Muscle of leg (tissue), 16 donors: ENCODE data around the gene SDHAF1. TPM values are rescaled to one million over a fixed set of nuclear protein-coding genes. Genes with fewer than 3 reads are reported as not detected.
"Not testable (repeated sequence)": the region's sequence is repeated elsewhere in the genome, so short reads cannot be mapped to it uniquely, and the experiment has no call there.

Experiments used
- DNase-seq: peaks from one replicate; pipeline ENCODE4 v3.0.0; 2013
- H3K27ac ChIP-seq: one replicate; pipeline ENCODE4 v1.5.1; 2013; ENCODE audit warnings: mild to moderate bottlenecking, low read length, control low read depth
- H3K27me3 ChIP-seq: one replicate; pipeline ENCODE4 v1.6.1; 2013; ENCODE audit warnings: low read length; ENCODE audit not compliant: control insufficient read depth, insufficient read depth
- H3K36me3 ChIP-seq: one replicate; pipeline ENCODE4 v1.6.1; 2013; ENCODE audit warnings: low read length; ENCODE audit not compliant: control insufficient read depth, insufficient read depth
- H3K4me1 ChIP-seq: one replicate; pipeline ENCODE4 v1.6.1; 2013; ENCODE audit warnings: low read length; ENCODE audit not compliant: control insufficient read depth, insufficient read depth
- H3K4me3 ChIP-seq: one replicate; pipeline ENCODE4 v1.5.1; 2013; ENCODE audit warnings: low read length, control low read depth
- H3K9me3 ChIP-seq: replicated peaks from 2 replicates; pipeline ENCODE4 v1.6.1; 2013; ENCODE audit warnings: low read depth, low read length; ENCODE audit not compliant: control insufficient read depth
- WGBS: methylation state at CpG from one replicate; pipeline ENCODE4 v1.1.5; 2013; ENCODE audit warnings: missing lambda C conversion rate; ENCODE audit not compliant: insufficient coverage; 5-methylcytosine and 5-hydroxymethylcytosine counted together
- long read RNA-seq, 11 donors: transcript quantifications; one replicate each; lab custom pipeline, GENCODE V29; 2026
- polyA plus RNA-seq, 8 donors: library from polyadenylated mRNA; unstranded; fragments of 120-200 nt; gene quantifications; one replicate each; pipeline versions ENCODE4 v1.2.1 to v1.2.3, GENCODE V29; 2013; ENCODE audit warnings: inconsistent platforms in 1 of 8, low replicate concordance in 1 of 8; ENCODE audit not compliant: insufficient read length in 8 of 8, insufficient read depth in 1 of 8
- total RNA-seq: library from RNA; stranded (reverse); fragments of 120-200 nt; gene quantifications from one replicate; pipeline ENCODE4 v1.2.4, GENCODE V29; 2013

The SDHAF1 gene, protein sequence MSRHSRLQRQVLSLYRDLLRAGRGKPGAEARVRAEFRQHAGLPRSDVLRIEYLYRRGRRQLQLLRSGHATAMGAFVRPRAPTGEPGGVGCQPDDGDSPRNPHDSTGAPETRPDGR
- total RNA-seq (18.7 TPM), polyA plus RNA-seq (10 to 100 TPM; 10.9 to 14.8 (median 12.9) TPM)
- long read RNA-seq, donor 1, partial matches to known transcripts = 0 of 4 reads
- long read RNA-seq, donor 1, other reads (novel, unspliced or antisense) = 0 of 4 reads
- long read RNA-seq, donor 2, partial matches to known transcripts = 0 of 3 reads
- long read RNA-seq, donor 2, other reads (novel, unspliced or antisense) = 0 of 3 reads
- long read RNA-seq, donor 3, transcript SDHAF1-201 (1 exons, 1,117 nt) = major isoform, 23 of 23 reads
- long read RNA-seq, donor 3, partial matches to known transcripts = 0 of 23 reads
- long read RNA-seq, donor 3, other reads (novel, unspliced or antisense) = 0 of 23 reads
- long read RNA-seq, donor 4, transcript SDHAF1-201 (1 exons, 1,117 nt) = major isoform, 17 of 17 reads
- long read RNA-seq, donor 4, partial matches to known transcripts = 0 of 17 reads
- long read RNA-seq, donor 4, other reads (novel, unspliced or antisense) = 0 of 17 reads
- long read RNA-seq, donor 5, transcript SDHAF1-201 (1 exons, 1,117 nt) = major isoform, 39 of 39 reads
- long read RNA-seq, donor 5, partial matches to known transcripts = 0 of 39 reads
- long read RNA-seq, donor 5, other reads (novel, unspliced or antisense) = 0 of 39 reads
- long read RNA-seq, donor 6, transcript SDHAF1-201 (1 exons, 1,117 nt) = major isoform, 35 of 35 reads
- long read RNA-seq, donor 6, partial matches to known transcripts = 0 of 35 reads
- long read RNA-seq, donor 6, other reads (novel, unspliced or antisense) = 0 of 35 reads
- long read RNA-seq, donor 7, transcript SDHAF1-201 (1 exons, 1,117 nt) = major isoform, 13 of 13 reads
- long read RNA-seq, donor 7, partial matches to known transcripts = 0 of 13 reads
- long read RNA-seq, donor 7, other reads (novel, unspliced or antisense) = 0 of 13 reads
- long read RNA-seq, donor 8, transcript SDHAF1-201 (1 exons, 1,117 nt) = major isoform, 9 of 9 reads
- long read RNA-seq, donor 8, partial matches to known transcripts = 0 of 9 reads
- long read RNA-seq, donor 8, other reads (novel, unspliced or antisense) = 0 of 9 reads
- long read RNA-seq, donor 9, transcript SDHAF1-201 (1 exons, 1,117 nt) = major isoform, 24 of 24 reads
- long read RNA-seq, donor 9, partial matches to known transcripts = 0 of 24 reads
- long read RNA-seq, donor 9, other reads (novel, unspliced or antisense) = 0 of 24 reads
- long read RNA-seq, donor 10, transcript SDHAF1-201 (1 exons, 1,117 nt) = major isoform, 32 of 32 reads
- long read RNA-seq, donor 10, partial matches to known transcripts = 0 of 32 reads
- long read RNA-seq, donor 10, other reads (novel, unspliced or antisense) = 0 of 32 reads
- long read RNA-seq, donor 11, transcript SDHAF1-201 (1 exons, 1,117 nt) = major isoform, 17 of 17 reads
- long read RNA-seq, donor 11, partial matches to known transcripts = 0 of 17 reads
- long read RNA-seq, donor 11, other reads (novel, unspliced or antisense) = 0 of 17 reads

DNA sequence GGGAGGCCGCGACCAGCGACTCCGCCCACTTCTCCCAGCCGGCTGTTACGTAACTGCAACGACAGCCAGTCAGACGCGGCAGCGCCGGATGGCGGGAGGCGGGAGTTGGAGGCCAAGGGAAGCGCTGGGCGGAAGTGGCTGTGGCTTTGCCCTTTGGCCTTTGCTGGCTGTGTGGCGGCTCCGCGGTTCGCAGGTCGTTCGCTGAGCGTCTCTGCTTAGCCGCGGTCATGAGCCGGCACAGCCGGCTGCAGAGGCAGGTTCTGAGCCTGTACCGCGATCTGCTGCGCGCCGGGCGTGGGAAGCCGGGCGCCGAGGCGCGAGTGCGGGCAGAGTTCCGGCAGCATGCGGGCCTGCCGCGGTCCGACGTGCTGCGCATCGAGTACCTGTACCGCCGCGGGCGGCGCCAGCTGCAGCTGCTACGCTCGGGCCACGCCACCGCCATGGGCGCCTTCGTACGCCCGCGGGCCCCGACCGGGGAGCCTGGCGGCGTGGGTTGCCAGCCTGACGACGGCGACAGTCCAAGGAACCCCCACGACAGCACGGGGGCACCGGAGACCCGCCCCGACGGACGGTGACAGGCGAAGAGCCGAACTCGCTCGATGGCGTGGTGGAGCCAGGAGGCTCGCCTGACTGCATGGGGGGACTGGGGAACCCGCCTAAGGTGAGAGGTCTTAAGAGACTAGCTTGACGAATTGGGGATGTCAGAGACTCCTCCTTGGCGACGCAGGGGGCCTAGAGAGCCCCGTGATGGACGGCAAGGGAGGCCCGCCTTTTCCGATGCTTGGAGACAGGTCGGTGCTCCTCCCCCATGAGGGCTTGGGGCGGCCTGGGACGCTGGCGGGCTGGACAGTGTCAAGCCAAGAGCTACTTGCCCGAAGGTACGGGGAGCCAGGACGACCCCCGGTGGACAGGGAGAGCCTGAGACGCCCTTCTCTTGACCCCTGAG is at the start of gene SDHAF1:
TSS of gene SDHAF1 (plus strand) at position 141 of the 946 bp plus-strand sequence. CDS start at position 228, 87 bp downstream.
- peaks cover 9% of the 10 kb centered on the region for H3K36me3 ChIP-seq
- H3K27me3 ChIP-seq = peaks cover 2% of the 10 kb centered on the region
- H3K9me3 ChIP-seq = no peaks in the 10 kb centered on the region
- peaks cover 25% of the 10 kb centered on the region for H3K4me1 ChIP-seq
- DNase-seq = peak; percentile 97
- H3K27ac ChIP-seq = peak within 1 kb of the TSS; percentile 78
- H3K4me3 ChIP-seq = peak within 1 kb of the TSS; percentile 65
- WGBS = under 1% methylated on average over 93 of the region's 97 CpGs

DNA sequence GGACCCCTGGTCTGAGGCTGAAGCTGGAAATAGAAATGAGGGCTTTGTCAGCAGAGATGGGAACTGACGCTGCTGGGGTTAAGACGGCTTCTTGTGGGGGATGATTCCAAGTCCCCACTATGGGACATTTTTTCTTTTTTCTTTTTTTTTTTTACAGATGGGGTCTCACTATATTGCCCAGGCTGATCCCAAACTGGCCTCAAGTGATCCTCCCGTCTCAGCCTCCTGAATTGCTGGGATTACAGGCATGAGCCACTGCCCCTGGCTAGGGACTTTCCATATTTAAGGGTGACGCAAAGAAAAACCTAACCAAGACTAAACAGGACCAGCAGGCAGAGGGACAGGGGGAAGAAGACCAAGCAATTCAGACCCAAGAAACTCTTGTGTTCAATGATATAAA is 48.8 kb upstream of the SDHAF1 start:
- Histone ChIP-seq H3K4me3 (no peak overlapping the region), H3K36me3 (peaks cover 8% of the 10 kb centered on the region), H3K4me1 (no peaks in the 10 kb centered on the region), H3K27ac (no peak overlapping the region), H3K27me3 (no peaks in the 10 kb centered on the region), H3K9me3 (no peaks in the 10 kb centered on the region)
- DNase-seq = no peak
- no CpG with 5 or more reads among the region's 4 CpGs for WGBS

DNA sequence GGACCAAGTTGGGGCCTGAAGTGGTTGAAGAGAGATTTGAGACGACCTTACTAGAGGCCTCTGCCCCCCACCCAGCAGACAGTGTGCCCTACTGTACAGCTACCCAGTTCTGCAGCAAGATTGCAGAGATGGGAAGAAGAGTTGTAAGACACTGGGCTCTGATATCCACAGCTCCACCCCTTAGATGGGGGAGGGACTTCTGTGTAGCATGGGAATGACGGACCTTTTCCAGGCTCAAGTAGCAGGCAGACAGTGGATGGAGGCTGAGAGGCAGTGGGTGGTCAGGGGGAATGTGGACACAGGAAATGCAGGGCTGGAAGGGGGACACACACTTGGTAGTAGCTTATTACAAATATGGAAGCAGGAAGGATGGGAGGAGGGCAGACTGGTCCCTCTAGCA is 45.9 kb upstream of the SDHAF1 start:
- Histone ChIP-seq H3K27me3 (no peaks in the 10 kb centered on the region), H3K4me3 (no peak overlapping the region), H3K36me3 (peaks cover 2% of the 10 kb centered on the region), H3K4me1 (no peaks in the 10 kb centered on the region), H3K27ac (no peak overlapping the region), H3K9me3 (no peaks in the 10 kb centered on the region)
- DNase-seq = no peak
- 0% methylated on average over 1 of the region's 2 CpGs for WGBS

DNA sequence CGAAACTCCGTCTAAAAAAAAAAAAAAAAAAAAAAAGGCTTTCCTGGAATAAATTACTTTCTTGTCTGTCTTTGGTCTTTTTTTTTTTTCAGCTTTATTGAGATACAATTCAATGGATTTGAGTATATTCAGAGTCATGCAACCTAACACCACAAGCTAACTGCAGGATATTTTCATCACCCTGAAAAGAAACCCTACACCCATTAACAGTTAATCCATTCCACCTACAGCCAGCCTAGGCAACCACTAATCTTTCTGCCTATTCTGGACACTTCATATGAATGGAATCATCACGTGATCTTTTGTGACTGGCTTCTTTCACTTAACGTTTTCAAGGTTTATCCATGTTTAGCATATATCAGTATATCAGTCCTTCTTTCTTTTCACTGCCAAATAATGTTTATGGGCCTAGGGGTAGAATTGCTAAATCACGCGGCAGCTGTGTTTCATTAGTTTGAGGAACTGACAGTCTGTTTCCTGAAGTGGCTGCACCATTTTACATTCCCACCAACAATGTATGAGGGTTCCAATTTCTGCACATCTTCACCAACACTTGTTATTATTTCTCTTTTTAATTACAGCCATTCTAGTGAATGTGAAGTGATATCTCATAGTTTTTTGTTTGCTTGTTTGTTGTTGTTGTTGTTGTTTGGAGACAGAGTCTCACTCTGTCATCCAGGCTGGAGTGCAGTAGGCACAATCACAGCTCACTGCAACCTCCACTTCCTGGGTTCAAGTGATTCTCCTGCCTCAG is 38.9 kb upstream of the SDHAF1 start:
- no peaks in the 10 kb centered on the region for H3K4me1 ChIP-seq
- H3K9me3 ChIP-seq = peaks cover 2% of the 10 kb centered on the region
- H3K36me3 ChIP-seq = no peaks in the 10 kb centered on the region
- no CpG with 5 or more reads among the region's 6 CpGs for WGBS
- DNase-seq = no peak
- peaks cover 34% of the 10 kb centered on the region for H3K27me3 ChIP-seq
- H3K27ac ChIP-seq = no peak overlapping the region
- no peak overlapping the region for H3K4me3 ChIP-seq

DNA sequence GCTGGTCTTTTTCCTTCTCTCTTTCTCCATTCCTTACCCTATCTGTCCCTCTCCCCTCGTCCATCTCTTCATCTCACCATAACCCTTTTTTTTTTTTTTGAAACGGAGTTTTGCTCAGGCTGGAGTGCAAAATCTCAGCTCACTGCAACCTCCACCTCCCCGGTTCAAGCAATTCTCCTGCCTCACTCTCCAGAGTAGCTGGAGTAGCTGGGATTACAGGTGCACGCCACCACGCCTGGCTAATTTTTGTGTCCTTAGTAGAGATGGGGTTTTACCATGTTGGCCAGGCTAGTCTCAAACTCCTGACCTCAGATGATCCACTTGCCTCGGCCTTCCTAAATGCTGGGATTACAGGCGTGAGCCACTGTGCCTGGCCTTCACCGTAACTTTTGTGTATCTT is 37.6 kb upstream of the SDHAF1 start:
- H3K27me3 ChIP-seq = peaks cover 34% of the 10 kb centered on the region
- DNase-seq, H3K4me1 ChIP-seq, H3K36me3 ChIP-seq, H3K9me3 ChIP-seq, H3K4me3 ChIP-seq, H3K27ac ChIP-seq: not testable (repeated sequence)
- WGBS = 71% methylated on average over 6 of the region's 8 CpGs

DNA sequence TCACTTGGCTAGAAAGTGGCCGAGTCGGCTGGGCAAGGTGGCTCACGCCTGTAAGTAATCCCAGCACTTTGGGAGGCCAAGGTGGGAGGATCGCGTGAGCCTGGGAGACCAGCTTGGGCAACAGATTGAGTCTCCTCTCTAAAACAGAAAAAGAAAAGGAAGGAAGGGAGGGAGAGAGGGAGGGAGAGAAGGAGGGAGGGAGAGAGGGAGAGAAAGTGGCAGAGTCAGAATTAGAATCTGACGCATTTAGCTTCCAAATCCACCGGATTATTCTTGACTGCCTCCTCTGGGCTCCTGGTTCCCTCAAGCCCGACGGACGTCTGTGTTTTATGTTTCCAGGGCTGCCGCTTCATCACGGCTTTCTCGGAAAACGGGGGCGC is 36.3 kb upstream of the SDHAF1 start:
- Histone ChIP-seq H3K4me1 (no peaks in the 10 kb centered on the region), H3K36me3 (no peaks in the 10 kb centered on the region), H3K4me3 (no peak overlapping the region), H3K27ac (no peak overlapping the region), H3K9me3 (peaks cover 2% of the 10 kb centered on the region), H3K27me3 (peaks cover 34% of the 10 kb centered on the region)
- 36% methylated on average over 15 of the region's 15 CpGs for WGBS
- no peak for DNase-seq

DNA sequence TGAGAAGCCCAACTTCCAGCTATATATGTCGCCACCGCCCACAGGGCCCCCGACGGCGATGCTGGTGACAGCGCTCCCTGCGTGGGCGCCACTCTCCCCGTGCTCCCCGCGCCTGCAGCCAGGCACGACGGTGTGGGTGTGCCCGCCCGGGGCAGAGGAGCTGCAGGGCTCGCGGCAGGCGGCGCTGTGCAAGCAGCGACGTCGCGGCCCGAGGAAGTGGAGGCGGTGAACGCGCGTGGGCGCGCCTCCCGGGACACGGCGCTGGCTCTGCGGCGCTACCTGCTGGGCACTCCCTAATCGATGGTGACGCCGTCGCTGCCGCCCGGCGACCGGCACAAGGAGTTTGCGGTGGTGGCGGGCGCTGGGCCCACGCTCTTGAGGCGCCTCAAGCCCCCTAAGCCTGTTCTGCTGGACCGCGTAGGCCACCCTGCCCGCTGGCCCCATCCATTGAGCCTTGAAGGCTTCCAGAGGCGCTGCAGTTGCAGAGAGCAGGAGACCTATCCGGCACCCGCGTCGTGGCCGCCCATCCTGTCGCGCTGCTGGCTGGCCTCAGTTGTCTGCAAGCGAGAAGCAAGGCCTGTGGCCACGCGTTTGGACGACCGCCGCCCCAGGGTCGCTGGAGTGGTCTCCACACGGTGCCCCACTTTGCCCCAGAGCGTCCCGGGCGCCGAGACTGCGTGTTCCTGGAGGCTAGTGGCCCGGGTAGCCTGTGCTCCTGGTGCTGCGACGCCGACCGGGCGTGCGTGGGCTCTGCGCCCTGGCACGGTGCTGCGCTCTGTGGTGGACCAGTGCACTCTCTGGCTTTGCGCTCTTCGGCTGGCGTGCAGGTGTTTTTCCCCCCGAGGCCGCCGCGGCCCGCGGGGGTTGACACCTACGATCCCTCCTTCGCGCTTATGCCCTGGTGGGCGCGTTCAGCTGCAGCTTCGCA is 35.7 kb upstream of the SDHAF1 start:
- Histone ChIP-seq H3K9me3 (peaks cover 2% of the 10 kb centered on the region), H3K4me3 (no peak overlapping the region), H3K4me1 (no peaks in the 10 kb centered on the region), H3K27me3 (peaks cover 34% of the 10 kb centered on the region), H3K36me3 (no peaks in the 10 kb centered on the region), H3K27ac (no peak overlapping the region)
- DNase-seq = no peak
- 10% methylated on average over 97 of the region's 97 CpGs for WGBS

DNA sequence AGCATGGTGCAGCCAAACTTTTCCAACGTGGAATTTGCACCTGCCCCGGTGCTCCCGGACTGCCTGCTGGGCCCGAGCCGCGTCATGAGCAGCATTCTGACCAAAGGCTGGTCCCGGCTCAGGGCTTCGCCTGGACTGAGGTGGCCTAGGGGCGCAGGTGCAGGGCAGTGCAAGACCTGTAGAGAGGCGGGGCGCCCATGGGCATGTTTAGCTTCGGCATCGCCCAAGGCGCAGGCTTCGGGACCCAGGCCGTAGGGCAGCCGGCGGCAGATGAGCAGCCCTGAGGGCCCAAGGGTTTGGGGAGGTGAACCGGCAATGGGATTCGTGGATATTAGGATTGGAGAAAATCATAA is 35.0 kb upstream of the SDHAF1 start:
- H3K27me3 ChIP-seq = peaks cover 34% of the 10 kb centered on the region
- no peak for DNase-seq
- H3K9me3 ChIP-seq = peaks cover 2% of the 10 kb centered on the region
- H3K4me1 ChIP-seq = no peaks in the 10 kb centered on the region
- H3K36me3 ChIP-seq = no peaks in the 10 kb centered on the region
- no peak overlapping the region for H3K4me3 ChIP-seq
- 13% methylated on average over 13 of the region's 20 CpGs for WGBS
- no peak overlapping the region for H3K27ac ChIP-seq
